OCI-M2 (cell line): ENCODE measurements around the gene EIF5AL1.
"Not testable (repeated sequence)": the region's sequence is repeated elsewhere in the genome, so short reads cannot be mapped to it uniquely, and the experiment has no call there.

Experiments
- DNase-seq: peaks from one replicate; lab custom pipeline; 2025; ENCODE audit not compliant: unreplicated experiment; lab: John Stamatoyannopoulos, UW

EIF5AL1 gene

DNA sequence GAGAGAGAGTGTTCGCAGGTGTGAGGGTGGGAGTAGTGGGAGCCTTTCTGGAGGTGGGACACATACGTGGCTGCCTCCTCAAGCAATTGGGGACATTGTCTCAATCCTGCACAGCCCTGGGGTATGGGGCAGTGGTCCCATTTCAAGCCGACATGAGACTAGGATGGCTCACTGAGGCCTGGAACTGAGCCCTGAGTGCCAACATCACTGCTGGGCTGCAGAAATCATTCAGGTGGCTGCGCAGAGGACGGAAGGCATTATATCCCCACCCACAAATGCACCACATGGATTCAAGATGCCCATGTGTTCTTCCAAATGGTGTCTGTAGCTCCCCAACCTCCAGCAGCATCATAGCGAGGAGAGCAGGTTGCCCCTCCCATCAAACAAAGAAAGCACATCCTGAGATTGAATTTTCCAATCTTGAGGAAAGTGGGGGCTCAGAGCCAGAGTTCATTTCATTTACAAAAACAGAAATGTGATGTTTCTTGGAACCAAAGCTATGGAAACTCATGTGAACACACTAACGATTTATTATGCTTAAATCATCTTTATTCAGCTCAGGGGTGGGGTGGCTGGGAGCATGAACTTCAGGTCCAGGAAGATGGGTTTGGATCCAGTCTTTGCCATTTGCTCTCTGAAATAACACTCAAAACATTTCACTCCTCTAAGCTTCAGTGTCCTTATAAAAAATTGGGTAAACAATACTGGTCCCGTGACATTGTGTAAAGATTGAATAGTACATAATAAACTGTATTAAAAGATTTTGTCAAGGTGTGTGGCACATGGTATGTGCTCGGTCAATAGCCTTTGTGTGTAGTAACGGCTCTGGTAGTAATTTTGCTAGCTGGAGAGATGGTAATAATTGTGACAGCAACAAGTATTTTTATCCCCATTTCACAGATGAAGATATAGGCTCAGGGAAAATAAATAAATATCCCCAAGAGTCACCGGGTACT is 43.3 kb downstream of the EIF5AL1 start:
- no peak for DNase-seq

DNA sequence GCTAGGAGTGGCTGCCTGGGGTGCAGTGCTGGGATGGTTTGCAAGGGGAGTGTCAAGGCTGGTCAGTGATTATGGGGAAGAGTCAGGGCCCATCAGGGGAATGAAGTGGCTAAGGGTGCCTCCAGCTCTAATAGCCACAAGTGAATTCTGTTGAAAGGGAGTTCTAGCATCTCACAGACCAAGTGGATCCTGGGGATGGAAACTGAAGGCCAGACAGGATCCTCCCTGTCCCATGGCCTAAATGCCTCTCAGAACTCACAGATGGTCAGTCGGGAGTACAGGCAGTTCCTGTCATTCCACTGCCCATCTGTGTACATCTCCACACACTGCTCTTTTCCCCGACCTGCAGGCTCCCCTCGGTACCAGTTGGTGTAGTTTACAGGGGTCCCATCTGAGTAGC is 44.6 kb downstream of the EIF5AL1 start:
- not testable (repeated sequence) for DNase-seq

DNA sequence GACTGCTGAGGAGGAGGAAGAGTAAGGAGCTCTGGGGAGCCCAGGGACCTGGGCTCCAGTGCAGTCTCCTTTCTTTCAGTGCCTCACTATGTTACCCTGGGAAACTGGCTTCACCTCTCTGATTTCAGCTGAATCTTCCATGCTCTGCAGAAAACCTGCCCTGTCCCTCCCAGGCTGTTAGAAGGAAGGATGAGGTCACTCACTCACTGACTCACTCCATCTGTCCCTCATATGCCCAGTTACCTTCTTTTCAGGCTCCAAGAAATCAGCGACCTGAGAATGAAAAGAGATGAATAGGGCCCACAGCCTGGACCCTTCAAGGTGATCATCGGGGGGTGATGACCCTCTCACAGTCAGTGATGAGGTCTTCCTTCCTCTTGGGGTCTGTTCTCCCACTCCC is 47.4 kb downstream of the EIF5AL1 start:
- no peak for DNase-seq

DNA sequence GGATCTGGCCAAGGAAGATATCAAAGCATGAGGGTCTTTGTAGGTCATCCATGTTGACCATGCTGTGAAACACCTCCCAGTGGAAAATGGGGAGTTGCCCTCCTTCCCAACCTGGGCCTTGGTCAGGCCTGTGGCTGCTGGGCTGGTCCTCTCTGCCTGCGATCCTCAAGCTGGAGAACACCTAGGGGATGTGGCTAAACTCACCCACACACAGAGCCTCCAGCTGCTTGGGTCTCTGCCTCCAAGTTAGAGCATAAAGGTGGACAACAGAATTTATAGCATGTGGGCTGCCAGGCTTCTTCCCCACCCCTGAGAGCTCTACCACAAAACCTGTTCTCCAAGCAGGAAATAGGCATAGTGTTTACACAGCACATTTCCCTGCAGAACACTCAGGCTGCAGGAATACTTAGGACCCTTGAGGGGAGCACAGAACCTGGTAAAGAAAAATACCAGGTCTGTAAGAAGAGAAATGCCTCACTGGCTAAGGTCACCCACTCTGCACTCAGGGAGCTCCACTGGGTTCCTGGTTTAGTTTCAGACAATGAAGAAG is 47.9 kb downstream of the EIF5AL1 start, which contains the start of gene SFTPA2:
Gene SFTPA2 (minus strand): TSS at position 248 of the 550 bp plus-strand sequence. CDS start 924 bp downstream, outside the sequence.
- DNase-seq, result no peak

DNA sequence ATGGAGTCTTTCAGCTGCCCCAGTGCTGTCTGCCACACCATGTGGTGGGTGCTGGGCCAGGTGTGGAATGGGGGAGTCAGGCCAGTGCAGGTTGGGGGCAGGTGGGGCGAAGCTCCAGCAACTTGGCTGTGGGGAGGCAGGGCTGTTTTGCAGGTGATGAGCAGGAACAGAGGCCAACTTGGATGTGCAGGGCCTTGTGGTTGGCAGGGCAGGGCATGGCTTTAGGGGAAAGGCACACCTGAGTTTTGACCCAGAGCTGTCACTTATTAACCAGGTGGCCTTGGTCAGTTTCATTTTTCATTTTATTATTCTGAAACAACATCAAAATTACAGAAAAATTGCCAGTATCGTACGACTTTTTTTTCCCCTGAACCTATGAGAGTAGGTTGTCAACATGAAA is 48.9 kb downstream of the EIF5AL1 start:
- no peak for DNase-seq

DNA sequence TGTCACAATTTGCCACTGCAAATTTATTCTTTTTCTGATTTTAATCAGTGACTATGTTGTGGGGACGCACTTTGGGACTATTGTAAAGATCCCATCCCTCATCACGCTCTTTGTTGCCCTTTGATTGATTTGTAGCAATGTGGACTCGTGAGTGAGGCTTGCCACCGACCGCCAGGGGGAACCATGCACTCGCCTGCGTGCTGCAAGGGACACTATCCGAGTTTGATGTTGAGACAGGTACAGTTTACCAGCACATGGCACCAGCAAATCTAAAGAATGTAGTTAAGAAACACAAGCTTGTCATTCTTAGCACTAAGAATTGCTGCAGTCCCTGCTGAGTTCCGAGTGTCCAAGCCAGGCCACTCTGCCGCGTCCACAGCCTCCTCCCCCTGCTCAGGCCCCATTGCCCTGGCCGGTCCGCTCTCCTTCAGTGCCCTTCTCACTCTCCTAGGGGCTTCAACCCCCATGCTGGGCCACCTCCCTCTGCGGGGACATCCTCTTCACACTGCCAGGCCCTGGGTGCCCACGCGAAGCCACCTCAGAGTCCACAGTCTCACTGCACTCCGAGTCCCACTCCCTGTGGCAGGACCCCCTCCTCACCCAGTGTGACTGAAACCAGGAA is 49.9 kb downstream of the EIF5AL1 start:
- DNase-seq, result no peak

DNA sequence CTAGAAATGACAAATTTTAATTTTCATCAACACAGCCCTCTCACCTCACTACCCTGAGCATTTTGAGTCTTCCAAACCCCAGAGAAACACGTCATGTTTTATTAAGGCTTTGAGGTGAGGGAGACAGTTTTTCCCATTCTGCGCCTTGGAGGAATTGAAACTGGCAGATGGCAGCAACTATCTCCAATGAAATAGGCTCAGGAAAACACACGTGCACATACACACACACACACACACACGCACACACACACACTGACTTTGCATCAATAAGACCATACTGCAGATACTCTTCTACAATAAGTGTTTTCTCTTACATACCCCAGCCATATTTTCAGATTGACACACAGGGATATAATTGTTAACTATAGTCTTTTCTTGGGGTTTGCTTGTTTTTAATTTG is 51.1 kb downstream of the EIF5AL1 start:
- DNase-seq, result no peak
